HEK293T (cell line): Measurements from ENCODE around the gene CRABP2.

Experiments used
- ARNT ChIP-seq: fragments of 450-650 bp; IDR thresholded peaks from 2 replicates; pipeline ENCODE4 v1.6.1; 2017; ENCODE audit warnings: mild to moderate bottlenecking
- BHLHE40 ChIP-seq: fragments of 450-650 bp; IDR thresholded peaks from 2 replicates; pipeline ENCODE4 v1.6.1; 2016; ENCODE audit warnings: mild to moderate bottlenecking, moderate library complexity, borderline replicate concordance
- CTBP1 ChIP-seq: fragments of 450-650 bp; IDR thresholded peaks from 2 replicates; pipeline ENCODE4 v1.6.1; 2016; ENCODE audit warnings: borderline replicate concordance
- ELF4 ChIP-seq: fragments of 450-650 bp; IDR thresholded peaks from 2 replicates; pipeline ENCODE4 v1.6.1; 2017; ENCODE audit warnings: antibody characterized with exemption
- FOXM1 ChIP-seq: fragments of 450-650 bp; IDR thresholded peaks from 2 replicates; pipeline ENCODE4 v1.6.1; 2017; ENCODE audit warnings: mild to moderate bottlenecking, borderline replicate concordance
- HDGF ChIP-seq: fragments of 450-650 bp; IDR thresholded peaks from 2 replicates; pipeline ENCODE4 v1.6.1; 2017; ENCODE audit warnings: antibody characterized with exemption, borderline replicate concordance
- NFRKB ChIP-seq: fragments of 450-650 bp; IDR thresholded peaks from 2 replicates; pipeline ENCODE4 v1.6.1; 2016; ENCODE audit warnings: mild to moderate bottlenecking, moderate library complexity
- SP1 ChIP-seq: fragments of 450-650 bp; IDR thresholded peaks from 2 replicates; pipeline ENCODE4 v1.6.1; 2017
- SUZ12 ChIP-seq: fragments of 450-650 bp; IDR thresholded peaks from 2 replicates; pipeline ENCODE4 v1.6.1; 2016; ENCODE audit warnings: mild to moderate bottlenecking
- TARDBP ChIP-seq: fragments of 450-650 bp; IDR thresholded peaks from 2 replicates; pipeline ENCODE4 v1.6.1; 2016

DNA sequence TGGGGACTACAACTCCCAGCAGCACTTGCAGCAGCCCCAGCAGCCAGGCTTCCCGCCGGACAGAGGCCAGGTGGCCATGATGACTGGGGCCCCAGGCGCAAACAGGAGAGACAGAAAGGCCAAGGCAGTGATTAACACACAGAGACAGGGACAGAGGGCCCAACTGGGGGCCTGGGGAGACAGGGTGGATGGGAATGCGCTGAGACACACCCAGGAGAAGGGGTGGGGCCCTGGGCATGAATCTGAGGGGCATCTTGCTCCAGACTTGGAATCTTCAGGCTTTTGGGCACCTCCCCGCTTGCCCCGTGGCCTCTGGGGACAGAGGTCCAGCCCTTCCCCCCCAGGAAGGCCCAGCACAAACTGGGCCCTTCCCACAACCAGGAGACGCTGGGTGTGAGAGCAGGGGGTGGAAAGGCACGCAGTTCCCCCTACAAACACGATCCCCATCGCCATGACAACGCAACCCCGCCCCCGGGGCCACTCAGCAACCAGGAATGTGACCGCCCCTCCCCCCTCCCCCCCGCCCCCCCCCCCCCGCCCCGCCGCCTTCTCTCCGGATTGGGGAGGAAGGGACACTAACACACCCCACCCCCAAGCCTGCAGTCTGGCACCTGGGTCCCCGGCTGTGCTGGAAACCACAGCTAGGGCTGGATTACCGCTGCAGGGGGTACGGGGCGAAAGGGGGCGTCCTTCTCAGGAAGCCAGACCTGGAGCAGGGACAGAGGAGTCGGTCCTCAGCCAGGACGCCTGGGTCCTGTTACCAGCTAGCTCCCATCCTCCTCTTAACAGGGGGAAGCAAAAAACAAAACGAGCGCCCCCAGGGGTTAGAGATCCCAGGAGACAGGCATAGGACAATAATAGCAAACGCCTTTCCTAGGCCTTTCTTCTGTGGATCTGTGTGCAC lies 41.6 kb upstream of the CRABP2 start:
- TF ChIP-seq TARDBP (no peak), FOXM1 (no peak), HDGF (peak; percentile 71; the same call in 1 of the 2 replicates), SP1 (no peak), NFRKB (no peak), ELF4 (no peak), BHLHE40 (no peak), CTBP1 (no peak), ARNT (no peak), SUZ12 (no peak)
